DOHH2 (cell line): ENCODE results near the gene PCDHB11.
A peak's percentile ranks its signal among the peaks of the same experiment; 100 is the strongest.
"Not testable (repeated sequence)": the region's sequence is repeated elsewhere in the genome, so short reads cannot be mapped to it uniquely, and the experiment has no call there.

ENCODE experiments used
- H3F3A ChIP-seq: fragments of 200-600 bp; sonication (generic), shearing (Covaris generic); 2 replicates; pipeline ENCODE4 v1.6.0; 2016; ENCODE audit warnings: antibody characterized with exemption, mild to moderate bottlenecking; ENCODE audit not compliant: control insufficient read depth, insufficient read depth
- H3K27ac ChIP-seq: fragments of 200-600 bp; sonication (generic); 2 replicates; pipeline ENCODE4 v1.5.1; 2014; ENCODE audit warnings: low read depth, mild to moderate bottlenecking, low read length, moderate library complexity
- H3K27me3 ChIP-seq: fragments of 200-600 bp; sonication (generic); 2 replicates; pipeline ENCODE4 v1.6.1; 2014; ENCODE audit warnings: mild to moderate bottlenecking, low read length, mixed read lengths; ENCODE audit not compliant: control insufficient read depth
- H3K36me3 ChIP-seq: fragments of 200-600 bp; sonication (generic); 2 replicates; pipeline ENCODE4 v1.6.1; 2014; ENCODE audit warnings: mild to moderate bottlenecking, low read length, moderate library complexity, mixed read lengths; ENCODE audit not compliant: control insufficient read depth
- H3K4me1 ChIP-seq: fragments of 200-600 bp; sonication (generic); 2 replicates; pipeline ENCODE4 v1.6.1; 2014; ENCODE audit warnings: mild to moderate bottlenecking, low read length, mixed read lengths; ENCODE audit not compliant: control insufficient read depth
- H3K4me2 ChIP-seq: fragments of 200-600 bp; sonication (generic); 2 replicates; pipeline ENCODE4 v1.6.0; 2014; ENCODE audit warnings: mild to moderate bottlenecking, low read length, moderate library complexity
- H3K4me3 ChIP-seq: fragments of 200-600 bp; sonication (generic); 2 replicates; pipeline ENCODE4 v1.5.1; 2014; ENCODE audit warnings: mild to moderate bottlenecking, low read length, mixed read lengths
- H3K79me2 ChIP-seq: fragments of 200-600 bp; sonication (generic); 2 replicates; pipeline ENCODE4 v1.6.1; 2014; ENCODE audit warnings: mild to moderate bottlenecking, low read length, mixed read lengths; ENCODE audit not compliant: control insufficient read depth
- H3K9me2 ChIP-seq: fragments of 200-600 bp; sonication (generic); replicated peaks from 2 replicates; pipeline ENCODE4 v1.6.1; 2014; ENCODE audit warnings: mild to moderate bottlenecking, low read length, mixed read lengths; ENCODE audit not compliant: control insufficient read depth
- H3K9me3 ChIP-seq: fragments of 200-600 bp; sonication (generic); 2 replicates; pipeline ENCODE4 v1.6.1; 2014; ENCODE audit warnings: antibody characterized with exemption, low read length, mixed read lengths; ENCODE audit not compliant: control insufficient read depth, insufficient read depth
- H4K20me1 ChIP-seq: fragments of 200-600 bp; sonication (generic); 2 replicates; pipeline ENCODE4 v1.6.0; 2014; ENCODE audit warnings: low read depth, mild to moderate bottlenecking, antibody characterized with exemption, low read length, moderate library complexity; ENCODE audit not compliant: control insufficient read depth, insufficient read depth
- EZH2phosphoT487 ChIP-seq: fragments of 200-600 bp; sonication (generic); IDR thresholded peaks from 2 replicates; pipeline ENCODE4 v1.6.1; 2017; ENCODE audit warnings: borderline replicate concordance, mild to moderate bottlenecking, antibody characterized with exemption, low read length, moderate library complexity, mixed read lengths
- TF ChIP-seq, protein P1 (sequence below): fragments of 200-600 bp; sonication (generic); IDR thresholded peaks from one replicate; pipeline ENCODE4 v1.5.1; 2014; ENCODE audit warnings: antibody characterized with exemption, mild to moderate bottlenecking, low read depth, low read length; ENCODE audit not compliant: poor library complexity, severe bottlenecking

PCDHB11 gene

GRCh38 chr5:141216035-141216434 lies 16.6 kb downstream of the PCDHB11 start:
- not testable (repeated sequence) for H3K27me3 ChIP-seq, H3K4me1 ChIP-seq, H3K36me3 ChIP-seq, H3K79me2 ChIP-seq, H4K20me1 ChIP-seq, H3K9me3 ChIP-seq, H3K9me2 ChIP-seq, H3K4me2 ChIP-seq, H3F3A ChIP-seq, H3K27ac ChIP-seq, H3K4me3 ChIP-seq

- H3K27me3 ChIP-seq: peaks cover 7% of the 10 kb centered on the region
- no peaks in the 10 kb centered on the region for H4K20me1 ChIP-seq
- H3K79me2 ChIP-seq: no peaks in the 10 kb centered on the region
- TF ChIP-seq, protein P1, sequence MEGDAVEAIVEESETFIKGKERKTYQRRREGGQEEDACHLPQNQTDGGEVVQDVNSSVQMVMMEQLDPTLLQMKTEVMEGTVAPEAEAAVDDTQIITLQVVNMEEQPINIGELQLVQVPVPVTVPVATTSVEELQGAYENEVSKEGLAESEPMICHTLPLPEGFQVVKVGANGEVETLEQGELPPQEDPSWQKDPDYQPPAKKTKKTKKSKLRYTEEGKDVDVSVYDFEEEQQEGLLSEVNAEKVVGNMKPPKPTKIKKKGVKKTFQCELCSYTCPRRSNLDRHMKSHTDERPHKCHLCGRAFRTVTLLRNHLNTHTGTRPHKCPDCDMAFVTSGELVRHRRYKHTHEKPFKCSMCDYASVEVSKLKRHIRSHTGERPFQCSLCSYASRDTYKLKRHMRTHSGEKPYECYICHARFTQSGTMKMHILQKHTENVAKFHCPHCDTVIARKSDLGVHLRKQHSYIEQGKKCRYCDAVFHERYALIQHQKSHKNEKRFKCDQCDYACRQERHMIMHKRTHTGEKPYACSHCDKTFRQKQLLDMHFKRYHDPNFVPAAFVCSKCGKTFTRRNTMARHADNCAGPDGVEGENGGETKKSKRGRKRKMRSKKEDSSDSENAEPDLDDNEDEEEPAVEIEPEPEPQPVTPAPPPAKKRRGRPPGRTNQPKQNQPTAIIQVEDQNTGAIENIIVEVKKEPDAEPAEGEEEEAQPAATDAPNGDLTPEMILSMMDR: peak; percentile 49
- TF ChIP-seq EZH2phosphoT487: no peak
- no peak within 1 kb of the TSS for H3K27ac ChIP-seq
- H3K4me1 ChIP-seq: no peaks in the 10 kb centered on the region
- H3K9me3 ChIP-seq: no peaks in the 10 kb centered on the region
- no peak within 1 kb of the TSS for H3K4me2 ChIP-seq
- no peak within 1 kb of the TSS for H3K4me3 ChIP-seq
- no peaks in the 10 kb centered on the region for H3K36me3 ChIP-seq
- no peaks in the 10 kb centered on the region for H3F3A ChIP-seq
- H3K9me2 ChIP-seq: no peaks in the 10 kb centered on the region
Measured at GRCh38 chr5:141223112-141223783, 23.8 kb downstream of the PCDHB11 start, which contains the start of gene PCDHB14. TSS of gene PCDHB14 (plus strand) at chr5:141223343. CDS start at chr5:141223506, 163 bp downstream.

GRCh38 chr5:141224844-141225243 lies 25.4 kb downstream of the PCDHB11 start:
- H3K4me3 ChIP-seq, H3K79me2 ChIP-seq, H3K27me3 ChIP-seq, H3K27ac ChIP-seq, H3K9me3 ChIP-seq, H3F3A ChIP-seq, H3K4me2 ChIP-seq, H3K9me2 ChIP-seq, H3K36me3 ChIP-seq, H3K4me1 ChIP-seq, H4K20me1 ChIP-seq: not testable (repeated sequence)

GRCh38 chr5:141225421-141225820 lies 26.0 kb downstream of the PCDHB11 start:
- not testable (repeated sequence) for H3K36me3 ChIP-seq, H3K4me3 ChIP-seq, H4K20me1 ChIP-seq, H3K9me3 ChIP-seq, H3K27ac ChIP-seq, H3K4me1 ChIP-seq, H3K79me2 ChIP-seq, H3K27me3 ChIP-seq, H3K4me2 ChIP-seq, H3K9me2 ChIP-seq, H3F3A ChIP-seq

- no peaks in the 10 kb centered on the region for H3K36me3 ChIP-seq
- no peaks in the 10 kb centered on the region for H3K27me3 ChIP-seq
- no peaks in the 10 kb centered on the region for H3K9me2 ChIP-seq
- no peaks in the 10 kb centered on the region for H3F3A ChIP-seq
- H3K4me1 ChIP-seq: no peaks in the 10 kb centered on the region
- no peaks in the 10 kb centered on the region for H4K20me1 ChIP-seq
- TF ChIP-seq, protein P1: no peak
- TF ChIP-seq EZH2phosphoT487: no peak
- H3K4me2 ChIP-seq: no peak overlapping the region
- H3K79me2 ChIP-seq: no peaks in the 10 kb centered on the region
- H3K4me3 ChIP-seq: no peak overlapping the region
- H3K27ac ChIP-seq: no peak overlapping the region
- H3K9me3 ChIP-seq: peaks cover 3% of the 10 kb centered on the region; the same call in 1 of the 2 replicates
Measured at GRCh38 chr5:141234109-141234667, 34.8 kb downstream of the PCDHB11 start.

GRCh38 chr5:141235922-141236321 lies 36.5 kb downstream of the PCDHB11 start:
- not testable (repeated sequence) for H3K4me3 ChIP-seq, H3K9me2 ChIP-seq, H3K9me3 ChIP-seq, H3K27ac ChIP-seq, H3K79me2 ChIP-seq, H3K36me3 ChIP-seq, H3K4me1 ChIP-seq, H4K20me1 ChIP-seq, H3K27me3 ChIP-seq, H3K4me2 ChIP-seq, H3F3A ChIP-seq
